Keratinocyte (primary cell): Measurements from ENCODE around the gene STRN. TPM values are rescaled to one million over a fixed set of nuclear protein-coding genes. Genes with fewer than 3 reads are reported as not detected.

Source experiments
- DNase-seq: peaks from one replicate; pipeline ENCODE4 v3.0.0-alpha.2; 2011; ENCODE audit warnings: low read depth, missing footprints, low spot score
- FAIRE-seq: peaks from 2 replicates; lab custom pipeline; 2011; peaks lifted over from hg19 to GRCh38; lab: Jason Lieb, UNC
- H2AFZ ChIP-seq: 2 replicates; pipeline ENCODE4 v1.6.0; 2012; ENCODE audit warnings: low read length, control low read depth, inconsistent platforms; ENCODE audit not compliant: control insufficient read depth
- H3K27ac ChIP-seq: 2 replicates; pipeline ENCODE4 v1.5.1; 2011; ENCODE audit warnings: low read length; ENCODE audit not compliant: control insufficient read depth, insufficient read depth
- H3K27me3 ChIP-seq: 3 replicates; pipeline ENCODE4 v1.6.0; 2011; ENCODE audit warnings: low read length; ENCODE audit not compliant: control insufficient read depth, insufficient read depth; ENCODE audit errors: extremely low read depth
- H3K36me3 ChIP-seq, 2 experiments: 2 replicates in 1 of 2; 3 replicates in 1 of 2; pipeline ENCODE4 v1.5.1; 2011; ENCODE audit warnings: low read length in 2 of 2, mild to moderate bottlenecking in 1 of 2; ENCODE audit not compliant: control insufficient read depth in 2 of 2, insufficient read depth in 2 of 2; ENCODE audit errors: extremely low read depth in 1 of 2
- H3K4me1 ChIP-seq: 3 replicates; pipeline ENCODE4 v1.5.1; 2011; ENCODE audit warnings: low read length; ENCODE audit not compliant: control insufficient read depth, insufficient read depth; ENCODE audit errors: extremely low read depth
- H3K4me2 ChIP-seq: 3 replicates; pipeline ENCODE4 v1.6.0; 2011; ENCODE audit warnings: low read depth, low read length; ENCODE audit not compliant: control insufficient read depth, insufficient read depth; ENCODE audit errors: extremely low read depth
- H3K4me3 ChIP-seq, 3 experiments: fragments of 200-600 bp in 1 of 3; sonication (generic) in 1 of 3; 2 replicates in 2 of 3; 3 replicates in 1 of 3; pipeline ENCODE4 v1.5.1; 2011 to 2016; ENCODE audit warnings: low read length in 3 of 3, mild to moderate bottlenecking in 3 of 3, control low read depth in 2 of 3, inconsistent platforms in 1 of 3, low read depth in 1 of 3, mixed read lengths in 1 of 3, mixed run types in 1 of 3, moderate library complexity in 1 of 3; ENCODE audit not compliant: control insufficient read depth in 2 of 3, insufficient read depth in 2 of 3; ENCODE audit errors: extremely low read depth in 1 of 3
- H3K79me2 ChIP-seq: 2 replicates; pipeline ENCODE4 v1.6.0; 2012; ENCODE audit warnings: low read length; ENCODE audit not compliant: control insufficient read depth, insufficient read depth
- H3K9ac ChIP-seq: 3 replicates; pipeline ENCODE4 v1.6.0; 2011; ENCODE audit warnings: low read length; ENCODE audit not compliant: control insufficient read depth, insufficient read depth; ENCODE audit errors: extremely low read depth
- H3K9me1 ChIP-seq: 3 replicates; pipeline ENCODE4 v1.6.0; 2011; ENCODE audit warnings: low read length; ENCODE audit not compliant: control insufficient read depth, insufficient read depth; ENCODE audit errors: extremely low read depth
- H3K9me3 ChIP-seq: 2 replicates; pipeline ENCODE4 v1.5.1; 2012; ENCODE audit warnings: low read depth, low read length; ENCODE audit not compliant: control insufficient read depth
- H4K20me1 ChIP-seq: 3 replicates; pipeline ENCODE4 v1.6.0; 2011; ENCODE audit warnings: low read length; ENCODE audit not compliant: control insufficient read depth, insufficient read depth; ENCODE audit errors: extremely low read depth
- EZH2 ChIP-seq: IDR thresholded peaks from one replicate; pipeline ENCODE4 v1.6.1; 2012; ENCODE audit warnings: inconsistent platforms, mild to moderate bottlenecking, low read length, moderate library complexity
- dilution Hi-C: fragments of 300-500 bp; cut with MboI; formaldehyde crosslinking; loops from one replicate; pipeline ENCODE4 v1.7.0; 2020; ENCODE audit warnings: low sequenced_read_pairs; ENCODE audit not compliant: extremely low pct_ligation_motif_present
- polyA plus RNA-seq, 5 experiments: library from polyadenylated mRNA; depleted of rRNA in 3 of 5; stranded (reverse) in 3 of 5; stranded (forward) in 1 of 5; unstranded in 1 of 5; fragments of >200 nt; gene quantifications; 1 replicate in 1 of 5; 2 replicates in 3 of 5; 3 replicates in 1 of 5; pipeline versions ENCODE4 v1.2.1 to v1.2.3, GENCODE V29; 2011 to 2012; ENCODE audit warnings: missing spikeins in 2 of 5, low read depth in 1 of 5, low replicate concordance in 1 of 5
- TF ChIP-seq, protein P1 (sequence below), 3 experiments: IDR thresholded peaks in 1 of 3; conservative IDR thresholded peaks in 1 of 3; optimal IDR thresholded peaks in 1 of 3; 2 replicates in 2 of 3; 3 replicates in 1 of 3; pipeline versions ENCODE3 to v1.5.1; 2011; ENCODE audit warnings: low read length in 3 of 3, mild to moderate bottlenecking in 3 of 3, moderate library complexity in 2 of 3, control low read depth in 1 of 3, inconsistent platforms in 1 of 3; ENCODE audit not compliant: insufficient read depth in 2 of 3; ENCODE audit errors: extremely low read depth in 1 of 3

Gene STRN
- polyA plus RNA-seq, 1 donor (not counting 4 experiments of a cell fraction or from before 2014, with no cell fraction given) = 29.3 TPM

DNA sequence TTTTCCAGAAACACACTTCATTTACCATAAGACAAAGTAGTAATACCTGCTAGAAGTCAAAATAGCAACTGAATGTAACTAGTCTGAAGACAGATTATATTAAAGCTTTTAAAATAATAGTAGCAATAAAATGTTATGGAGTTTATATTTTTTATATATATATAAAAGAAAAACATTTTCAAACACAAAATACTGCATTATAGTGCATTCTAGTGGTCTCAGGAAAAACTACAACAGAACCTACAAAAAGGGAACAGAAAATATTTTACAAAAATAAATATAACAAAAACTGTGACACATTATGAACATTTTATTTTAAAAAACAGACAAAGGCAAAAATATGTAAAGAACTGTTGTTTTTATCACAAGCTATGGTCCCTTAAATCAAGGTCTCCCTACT is 48.0 kb downstream of the STRN start:
- Histone ChIP-seq H2AFZ (no peak overlapping the region), H3K4me1 (peaks cover 2% of the 10 kb centered on the region), H3K79me2 (peaks cover 3% of the 10 kb centered on the region), H3K27ac (no peak overlapping the region), H3K9ac (no peak overlapping the region), H3K9me3 (no peaks in the 10 kb centered on the region), H3K4me3 (no peak overlapping the region), H3K27me3 (no peaks in the 10 kb centered on the region), H3K36me3 (no peaks in the 10 kb centered on the region), H3K4me2 (no peak overlapping the region), H4K20me1 (no peaks in the 10 kb centered on the region), H3K9me1 (no peaks in the 10 kb centered on the region)
- FAIRE-seq (no peak), DNase-seq (no peak)
- dilution Hi-C loops = no loop called here
- no peak for TF ChIP-seq EZH2
- TF ChIP-seq, protein P1, sequence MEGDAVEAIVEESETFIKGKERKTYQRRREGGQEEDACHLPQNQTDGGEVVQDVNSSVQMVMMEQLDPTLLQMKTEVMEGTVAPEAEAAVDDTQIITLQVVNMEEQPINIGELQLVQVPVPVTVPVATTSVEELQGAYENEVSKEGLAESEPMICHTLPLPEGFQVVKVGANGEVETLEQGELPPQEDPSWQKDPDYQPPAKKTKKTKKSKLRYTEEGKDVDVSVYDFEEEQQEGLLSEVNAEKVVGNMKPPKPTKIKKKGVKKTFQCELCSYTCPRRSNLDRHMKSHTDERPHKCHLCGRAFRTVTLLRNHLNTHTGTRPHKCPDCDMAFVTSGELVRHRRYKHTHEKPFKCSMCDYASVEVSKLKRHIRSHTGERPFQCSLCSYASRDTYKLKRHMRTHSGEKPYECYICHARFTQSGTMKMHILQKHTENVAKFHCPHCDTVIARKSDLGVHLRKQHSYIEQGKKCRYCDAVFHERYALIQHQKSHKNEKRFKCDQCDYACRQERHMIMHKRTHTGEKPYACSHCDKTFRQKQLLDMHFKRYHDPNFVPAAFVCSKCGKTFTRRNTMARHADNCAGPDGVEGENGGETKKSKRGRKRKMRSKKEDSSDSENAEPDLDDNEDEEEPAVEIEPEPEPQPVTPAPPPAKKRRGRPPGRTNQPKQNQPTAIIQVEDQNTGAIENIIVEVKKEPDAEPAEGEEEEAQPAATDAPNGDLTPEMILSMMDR (optimal IDR thresholded peaks at IDR 0.05 in 1 of 3, IDR thresholded peaks at IDR 0.05 in 1 of 3, conservative IDR thresholded peaks at IDR 0.05 in 1 of 3; ENCODE audit: extremely low read depth in 1 of 3, insufficient read depth in 2 of 3, low read length in 3 of 3) = no peak

DNA sequence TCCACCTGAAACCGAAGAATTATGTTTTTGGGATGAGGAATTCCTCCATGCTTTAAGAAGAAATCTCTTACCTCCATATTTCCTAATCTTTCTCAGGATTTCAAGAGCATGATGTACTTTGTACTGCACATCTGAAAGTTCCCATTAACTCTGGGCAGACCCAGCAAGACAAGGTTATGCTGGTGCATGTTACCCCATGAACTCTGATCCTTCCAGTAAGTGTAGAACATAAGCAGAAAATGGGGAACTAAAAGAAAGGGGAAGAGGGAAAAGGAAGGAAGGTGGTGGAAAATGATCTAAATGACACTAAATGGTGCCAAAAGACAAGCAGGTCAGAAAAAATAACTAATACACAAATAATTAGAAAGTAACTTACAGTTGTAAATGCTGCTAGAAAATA is 50.7 kb downstream of the STRN start:
- TF ChIP-seq EZH2 = no peak
- TF ChIP-seq, protein P1 (optimal IDR thresholded peaks at IDR 0.05 in 1 of 3, IDR thresholded peaks at IDR 0.05 in 1 of 3, conservative IDR thresholded peaks at IDR 0.05 in 1 of 3; ENCODE audit: extremely low read depth in 1 of 3, insufficient read depth in 2 of 3, low read length in 3 of 3) = no peak
- no peak overlapping the region for H3K4me2 ChIP-seq
- no peaks in the 10 kb centered on the region for H3K27me3 ChIP-seq
- no peak overlapping the region for H3K27ac ChIP-seq
- FAIRE-seq = no peak
- no peak overlapping the region for H3K4me3 ChIP-seq
- H3K9me3 ChIP-seq = no peaks in the 10 kb centered on the region
- no peak overlapping the region for H2AFZ ChIP-seq
- no peak overlapping the region for H3K9ac ChIP-seq
- dilution Hi-C loops = no loop called here
- H3K4me1 ChIP-seq = peaks cover 9% of the 10 kb centered on the region
- peaks cover 3% of the 10 kb centered on the region for H3K79me2 ChIP-seq
- peaks cover 0 to 1% of the 10 kb centered on the region in 2 experiments for H3K36me3 ChIP-seq
- DNase-seq = no peak
- no peaks in the 10 kb centered on the region for H4K20me1 ChIP-seq
- no peaks in the 10 kb centered on the region for H3K9me1 ChIP-seq
